Activated naive CD8-positive, alpha-beta T cell treated with anti-CD3 and anti-CD28 coated beads, Interleukin-2, amount 50 U/mL, for 24 hours (primary cell): ENCODE results near the gene NFATC2IP.

Source experiments
- ATAC-seq: fragments of 150-1000 bp; cut with Tn5 transposase; one replicate; pipeline ENCODE4 v1.10.0; 2021
- DNase-seq: peaks from one replicate; pipeline ENCODE4 v3.0.0; 2021
- H3K27ac Mint-ChIP-seq: one replicate; pipeline ENCODE4 v1.8.0; 2021; ENCODE audit warnings: mild to moderate bottlenecking, mixed read lengths
- H3K27me3 Mint-ChIP-seq: one replicate; pipeline ENCODE4 v1.8.0; 2021; ENCODE audit warnings: mixed read lengths
- H3K36me3 Mint-ChIP-seq: one replicate; pipeline ENCODE4 v1.8.0; 2021; ENCODE audit warnings: low read depth, mixed read lengths
- H3K4me1 Mint-ChIP-seq: one replicate; pipeline ENCODE4 v1.8.0; 2021; ENCODE audit warnings: mixed read lengths
- H3K4me3 Mint-ChIP-seq: one replicate; pipeline ENCODE4 v1.8.0; 2021; ENCODE audit warnings: mild to moderate bottlenecking, moderate library complexity, mixed read lengths
- H3K9me3 Mint-ChIP-seq: one replicate; pipeline ENCODE4 v1.8.0; 2021; ENCODE audit warnings: mixed read lengths

The NFATC2IP gene

DNA sequence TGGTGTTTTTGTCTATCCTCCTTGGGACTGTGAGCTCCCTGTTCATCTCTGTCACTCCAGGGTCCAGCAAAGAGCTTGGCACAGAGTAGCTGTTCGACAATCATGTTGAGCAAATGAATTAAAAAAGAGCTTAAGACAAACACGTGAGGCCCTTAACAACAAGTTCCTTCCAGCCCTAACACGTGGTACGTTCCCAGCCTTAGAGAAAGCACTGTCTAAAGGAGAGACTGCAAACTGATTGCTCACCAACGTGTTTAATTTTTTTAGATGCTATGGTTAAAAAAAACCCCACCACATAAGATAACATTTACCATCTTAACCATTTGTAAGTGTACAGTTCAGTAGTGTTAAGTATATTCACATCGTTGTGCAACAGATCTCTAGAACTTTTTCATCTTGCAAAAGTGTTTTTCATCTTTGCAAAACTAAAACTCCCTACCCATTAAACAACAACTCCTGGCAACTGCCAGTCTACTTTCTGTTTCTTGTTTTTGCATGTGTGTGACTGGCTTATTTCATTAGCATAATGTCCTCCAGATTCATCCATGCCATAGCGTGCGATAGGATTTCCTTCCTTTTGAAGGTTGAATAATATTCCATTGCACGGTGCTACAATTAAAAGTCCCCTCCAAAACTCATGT is 62.3 kb downstream of the NFATC2IP start:
- Mint-ChIP-seq H3K4me1 (peaks cover 65% of the 10 kb centered on the region), H3K4me3 (peak overlapping the region; percentile 4)
- peak; percentile 38 for ATAC-seq

DNA sequence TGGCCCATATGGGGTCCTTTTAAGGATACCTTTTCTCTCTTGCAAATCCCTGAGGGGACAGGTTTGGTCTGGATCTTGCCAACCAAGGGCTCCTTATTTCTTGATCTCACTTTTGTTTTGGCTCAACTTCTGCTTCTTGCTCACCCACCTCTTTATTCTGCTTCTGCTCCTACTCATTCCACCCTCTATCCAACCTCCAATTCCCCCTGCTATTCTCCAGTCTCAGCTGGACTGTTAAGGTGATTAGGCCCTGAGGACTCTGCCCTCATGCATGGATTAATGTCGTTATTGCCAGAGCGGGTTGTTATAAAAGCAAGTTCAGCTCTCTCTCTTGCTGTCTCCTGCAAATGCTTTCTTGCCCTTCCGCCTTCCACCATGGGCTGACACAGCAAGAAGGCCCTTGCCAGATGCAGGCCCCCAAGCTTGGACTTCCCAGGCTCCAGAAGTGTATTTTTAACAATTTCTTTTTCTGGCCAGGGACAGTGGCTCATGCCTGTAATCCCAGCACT is 63.9 kb downstream of the NFATC2IP start:
- no peaks in the 10 kb centered on the region for H3K27me3 Mint-ChIP-seq
- DNase-seq (no peak), ATAC-seq (no peak)
- peaks cover 2% of the 10 kb centered on the region for H3K36me3 Mint-ChIP-seq
- peaks cover 59% of the 10 kb centered on the region for H3K4me1 Mint-ChIP-seq
- H3K9me3 Mint-ChIP-seq: no peaks in the 10 kb centered on the region
- H3K27ac Mint-ChIP-seq: peak overlapping the region; percentile 90
- H3K4me3 Mint-ChIP-seq: no peak overlapping the region

More for the DNA sequence above, 62.3 kb downstream of the NFATC2IP start:
- no peak for DNase-seq
- H3K36me3 Mint-ChIP-seq: peaks cover 2% of the 10 kb centered on the region
- no peaks in the 10 kb centered on the region for H3K27me3 Mint-ChIP-seq
- H3K27ac Mint-ChIP-seq: peak overlapping the region; percentile 90
- no peaks in the 10 kb centered on the region for H3K9me3 Mint-ChIP-seq
